22Rv1 (cell line): ENCODE data around the gene FOXN1.

Experiments used
- H3K27ac ChIP-seq: fragments of 450-650 bp; 2 replicates; pipeline ENCODE4 v1.5.1; 2017
- CTCF ChIP-seq: fragments of 450-650 bp; IDR thresholded peaks from 2 replicates; pipeline ENCODE4 v1.5.1; 2017; ENCODE audit warnings: mild to moderate bottlenecking
- ZFX ChIP-seq: fragments of 450-650 bp; IDR thresholded peaks from 2 replicates; pipeline ENCODE4 v1.6.1; 2017; ENCODE audit warnings: antibody characterized with exemption, borderline replicate concordance

FOXN1 gene

GRCh38 chr17:28538296-28538895 is 32.2 kb downstream of the FOXN1 start:
- H3K27ac ChIP-seq = no peak overlapping the region

GRCh38 chr17:28540231-28540630 is 34.1 kb downstream of the FOXN1 start:
- H3K27ac ChIP-seq = no peak overlapping the region; the same call in 1 of the 2 replicates
- TF ChIP-seq CTCF (no peak), ZFX (no peak)

More at GRCh38 chr17:28538296-28538895, 32.2 kb downstream of the FOXN1 start:
- TF ChIP-seq ZFX (no peak), CTCF (no peak)

GRCh38 chr17:28541439-28541838 is 35.3 kb downstream of the FOXN1 start:
- peak overlapping the region; percentile 43; the same call in 1 of the 2 replicates for H3K27ac ChIP-seq
- no peak for TF ChIP-seq CTCF
- TF ChIP-seq ZFX = no peak

GRCh38 chr17:28544402-28545140 is 38.4 kb downstream of the FOXN1 start:
- TF ChIP-seq CTCF = no peak
- TF ChIP-seq ZFX = no peak
- no peak overlapping the region for H3K27ac ChIP-seq

- H3K27ac ChIP-seq = no peak overlapping the region
- TF ChIP-seq CTCF (no peak), ZFX (no peak)
These were observed 39.0 kb downstream of the FOXN1 start for GRCh38 chr17:28545141-28545503.

- TF ChIP-seq ZFX (no peak), CTCF (no peak)
These were observed 39.8 kb downstream of the FOXN1 start for GRCh38 chr17:28545787-28546415.

More at GRCh38 chr17:28545787-28546415, 39.8 kb downstream of the FOXN1 start:
- H3K27ac ChIP-seq = no peak overlapping the region
